Activated CD4-positive, alpha-beta T cell treated with anti-CD3 and anti-CD28 coated beads, Interleukin-2, amount 50 U/mL, for 16 hours (primary cell): Measurements from ENCODE around the gene CASP2.
A peak's percentile ranks its signal among the peaks of the same experiment; 100 is the strongest.
"Not testable (repeated sequence)": the region's sequence is repeated elsewhere in the genome, so short reads cannot be mapped to it uniquely, and the experiment has no call there.

Experiments used
- DNase-seq: peaks from one replicate; pipeline ENCODE4 v3.0.0-alpha.2; 2020

Gene CASP2

DNA sequence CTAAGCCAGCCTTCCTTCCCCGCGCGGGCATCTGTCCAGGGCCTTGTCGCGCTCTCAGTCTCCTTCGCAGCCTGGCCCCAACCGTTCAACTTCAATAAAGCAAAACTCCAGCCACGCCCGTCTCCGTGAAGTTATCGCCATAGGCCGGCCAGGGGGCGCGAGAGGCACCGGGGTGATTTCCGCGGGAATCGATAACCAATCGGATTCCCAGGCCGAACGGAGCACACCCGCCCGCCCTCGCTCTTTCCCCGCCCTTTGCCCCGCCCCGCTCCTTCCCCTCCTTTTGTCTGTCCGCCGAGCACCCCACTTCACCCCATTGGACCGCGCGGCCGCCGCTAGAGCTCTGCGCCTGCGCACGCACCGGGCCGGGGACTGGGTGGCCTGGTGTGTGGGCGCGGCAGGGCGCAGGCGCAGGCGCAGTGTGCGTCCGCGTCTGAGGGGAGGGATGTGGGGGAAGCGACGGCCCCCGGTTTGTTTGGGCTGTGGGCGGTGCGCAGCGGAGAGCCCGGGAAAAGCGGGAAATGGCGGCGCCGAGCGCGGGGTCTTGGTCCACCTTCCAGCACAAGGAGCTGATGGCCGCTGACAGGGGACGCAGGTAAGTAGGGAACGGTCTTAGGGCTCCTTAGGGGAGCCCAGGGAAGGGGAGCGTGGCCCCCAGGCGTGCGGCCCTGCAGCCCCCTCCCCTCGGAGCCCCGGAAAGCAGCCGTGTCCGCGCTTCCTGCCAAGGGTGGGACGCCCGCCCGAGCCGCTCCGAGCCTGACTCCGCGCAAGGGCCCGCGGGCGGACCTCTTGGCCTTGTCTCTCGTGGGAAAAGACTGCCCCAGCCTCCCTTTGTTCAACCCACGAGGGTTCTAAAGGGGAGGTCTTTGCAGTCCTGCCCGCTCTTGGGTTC is at the start of gene CASP2:
CASP2 (plus strand) TSS at position 417 of the 892 bp plus-strand sequence; CDS start at position 522, 105 bp downstream.
- peak; percentile 99 for DNase-seq

GRCh38 chr7:143239813-143240212 is 48.3 kb upstream of the CASP2 start:
- DNase-seq = no peak

- DNase-seq = peak; percentile 83
Measured at GRCh38 chr7:143240291-143241168, 47.6 kb upstream of the CASP2 start.

DNA sequence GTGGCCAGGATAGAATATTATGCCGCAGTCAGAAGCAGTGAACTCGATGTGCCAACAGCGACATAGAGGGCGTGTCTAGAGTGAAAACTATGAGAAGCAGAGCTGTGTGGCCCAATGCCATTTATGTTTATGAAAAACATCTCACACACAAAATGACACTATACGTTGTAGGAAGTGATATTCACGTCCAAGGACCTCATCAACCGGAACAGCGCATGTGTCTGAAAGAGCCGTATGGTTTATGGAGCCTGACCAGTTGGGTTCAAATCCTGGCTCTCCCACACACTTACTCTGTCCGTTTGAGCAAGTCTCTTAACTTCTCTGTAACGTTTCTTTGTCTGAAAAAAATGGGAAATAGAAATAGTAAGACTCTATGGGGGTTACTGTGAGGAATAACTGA is 45.8 kb upstream of the CASP2 start:
- DNase-seq = no peak

GRCh38 chr7:143243111-143243510 is 45.0 kb upstream of the CASP2 start:
- DNase-seq = no peak

DNA sequence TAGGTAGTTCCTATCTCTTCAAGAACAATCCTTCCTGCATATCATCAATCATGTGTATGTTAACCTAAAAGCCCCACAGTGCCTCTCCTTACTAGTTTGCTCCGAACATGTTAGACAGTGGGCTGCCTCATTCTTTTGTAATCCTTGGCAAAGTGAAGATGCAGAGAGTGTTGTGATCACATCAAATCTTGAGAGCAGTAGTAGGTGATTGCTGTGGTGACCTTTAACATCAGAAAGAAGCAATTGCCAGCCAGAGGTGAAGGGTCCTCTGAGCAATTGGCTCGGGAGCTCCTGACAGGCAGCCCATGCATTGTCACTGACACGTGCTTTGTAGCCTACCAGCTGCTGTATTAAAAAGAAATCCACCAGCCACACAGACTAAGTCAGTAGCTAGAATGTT is 44.5 kb upstream of the CASP2 start:
- no peak for DNase-seq

DNA sequence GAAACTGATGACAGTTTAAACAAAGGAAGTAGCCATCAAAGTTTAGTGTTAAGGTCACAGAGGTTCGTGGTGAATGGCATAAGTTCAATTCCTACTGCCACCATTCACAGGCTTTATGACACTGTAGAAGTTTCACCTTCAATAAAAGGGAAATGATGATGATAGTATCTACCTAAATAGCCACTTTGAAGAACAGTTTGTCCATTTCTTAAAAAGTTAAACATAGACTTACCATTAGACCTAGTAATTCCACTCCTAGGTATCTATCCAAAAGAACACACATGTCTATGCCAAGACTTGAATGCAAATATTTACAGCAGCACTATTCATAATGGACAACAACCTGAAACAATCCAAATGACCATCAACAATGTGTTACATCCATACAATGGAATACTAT is 43.8 kb upstream of the CASP2 start:
- DNase-seq = no peak

GRCh38 chr7:143245123-143245522 is 43.0 kb upstream of the CASP2 start:
- DNase-seq = peak; percentile 76

DNA sequence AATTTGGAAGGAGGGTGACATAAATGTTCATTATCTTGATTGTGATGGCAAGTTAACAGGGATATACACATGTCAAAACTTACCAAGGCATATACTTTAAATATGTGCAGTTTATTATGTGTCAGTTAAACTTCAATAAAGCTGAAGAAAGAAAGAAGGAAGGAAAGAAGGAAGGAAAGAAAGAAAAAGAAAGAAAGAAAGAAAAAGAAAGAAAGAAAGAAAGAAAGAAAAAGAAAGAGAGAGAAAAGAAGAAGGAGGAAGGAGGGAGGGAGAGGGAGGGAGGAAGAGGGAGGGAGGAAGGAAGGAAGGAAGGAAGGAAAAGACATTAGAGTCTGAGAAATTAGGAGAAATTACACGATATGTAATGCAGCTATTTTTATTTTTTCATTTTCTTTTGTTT is 40.8 kb upstream of the CASP2 start:
- no peak for DNase-seq

DNA sequence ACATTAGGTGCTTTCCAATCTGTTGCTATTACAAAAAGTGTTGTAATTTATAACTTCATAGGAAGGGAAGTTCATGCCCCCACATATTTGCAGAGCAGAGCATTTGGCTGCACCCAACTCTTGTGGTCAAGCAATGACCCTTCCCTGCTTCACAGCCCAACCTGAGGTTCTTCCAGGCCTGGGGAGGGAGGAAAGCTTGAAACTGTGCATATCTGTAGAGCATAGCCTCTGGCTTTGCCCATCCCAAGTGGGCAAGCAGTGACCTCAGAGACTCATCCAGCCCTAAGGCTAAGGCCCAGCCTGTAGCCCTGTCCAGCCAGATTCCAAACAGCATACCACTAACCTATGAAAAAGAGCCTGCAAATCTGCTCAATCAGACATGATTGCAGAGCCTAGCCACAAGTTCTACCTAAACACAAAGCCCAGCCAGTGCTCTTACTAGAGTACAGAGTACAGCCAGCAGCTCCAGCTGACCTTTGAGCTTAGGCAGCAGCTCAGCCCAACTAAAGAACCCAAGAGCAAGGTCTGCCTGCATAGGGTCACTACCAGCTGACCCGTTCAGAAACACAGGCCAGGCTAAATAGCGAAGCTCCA is 39.3 kb upstream of the CASP2 start:
- no peak for DNase-seq

DNA sequence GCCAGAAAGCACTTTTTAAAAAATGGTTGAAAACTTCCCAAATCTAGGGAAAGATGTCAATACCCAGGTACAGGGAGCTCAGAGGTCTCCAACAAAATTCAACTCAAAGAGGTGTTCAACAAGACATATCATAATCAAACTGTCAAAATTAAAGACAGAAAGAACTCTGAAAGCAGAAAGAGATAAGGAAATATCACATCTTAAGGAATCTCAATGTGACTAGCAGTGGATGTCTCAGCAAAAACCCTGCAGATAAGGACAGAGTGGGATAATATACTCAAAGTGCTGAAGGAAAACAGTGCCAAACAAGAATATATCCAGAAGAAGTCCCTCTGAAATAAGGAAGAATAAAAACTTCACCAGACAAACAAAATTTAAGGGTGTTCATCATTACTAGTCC is 38.0 kb upstream of the CASP2 start:
- no peak for DNase-seq

GRCh38 chr7:143250822-143251221 is 37.3 kb upstream of the CASP2 start:
- DNase-seq = no peak

DNA sequence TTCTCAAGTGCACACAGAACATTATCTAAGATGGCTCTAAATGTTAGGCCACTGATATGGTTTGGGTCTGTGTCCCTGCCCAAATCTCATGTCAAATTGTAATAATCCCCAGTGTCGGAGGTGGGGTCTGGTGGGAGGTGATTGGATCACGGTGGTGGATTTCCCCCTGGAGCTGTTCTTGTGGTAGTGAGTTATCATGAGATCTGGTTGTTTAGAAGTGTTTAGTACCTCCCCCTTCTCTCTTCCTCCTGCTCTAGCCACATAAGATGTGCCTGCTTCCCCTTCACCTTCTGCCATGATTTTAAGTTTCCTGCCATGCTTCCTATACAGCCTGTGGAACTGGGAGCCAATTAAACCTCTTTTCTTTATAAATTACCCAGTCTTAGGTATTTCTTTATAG is 36.1 kb upstream of the CASP2 start:
- no peak for DNase-seq

GRCh38 chr7:143255564-143255963 is 32.6 kb upstream of the CASP2 start:
- no peak for DNase-seq

- no peak for DNase-seq
Measured at GRCh38 chr7:143256325-143256724, 31.8 kb upstream of the CASP2 start.

DNA sequence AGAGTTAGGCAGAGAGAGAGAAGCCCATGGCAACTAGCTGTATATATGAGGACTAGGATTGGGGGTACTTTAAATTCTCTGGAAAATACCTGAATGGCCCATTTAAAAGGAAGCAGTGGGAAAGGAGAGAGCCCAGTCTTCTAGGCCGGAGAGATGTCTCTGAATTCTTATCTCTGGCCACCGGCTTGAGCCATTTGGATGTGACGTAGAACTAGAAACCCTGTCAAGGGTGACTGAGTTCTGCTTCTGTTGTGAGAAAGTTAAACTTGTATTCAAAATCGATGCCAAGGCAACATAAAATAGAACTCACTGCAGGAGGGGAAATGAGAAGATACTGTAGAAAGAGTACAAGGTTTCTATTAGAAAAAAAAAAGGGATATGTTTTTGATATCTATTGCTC is 31.2 kb upstream of the CASP2 start:
- DNase-seq = no peak

GRCh38 chr7:143257501-143257900 is 30.6 kb upstream of the CASP2 start:
- DNase-seq = no peak

DNA sequence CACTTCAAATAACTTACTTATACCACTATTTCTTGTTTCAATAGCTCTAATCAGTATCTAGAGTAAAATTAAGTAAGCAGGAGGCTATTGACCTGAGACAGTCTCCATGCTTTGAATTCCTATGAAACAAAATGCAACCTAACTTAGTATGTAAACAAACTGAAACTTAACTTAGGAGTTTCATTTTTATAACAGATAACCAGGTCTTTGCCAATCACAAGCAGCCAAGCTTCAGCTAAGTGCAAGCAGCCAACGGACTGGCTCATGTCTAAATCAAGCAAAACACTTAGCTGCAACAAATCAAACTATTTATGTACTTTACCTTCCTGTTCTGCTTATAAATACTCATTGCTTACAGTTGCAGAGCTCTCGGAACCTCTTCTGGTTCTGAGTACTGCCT is 29.3 kb upstream of the CASP2 start:
- DNase-seq = peak; percentile 68

- no peak for DNase-seq
Measured at GRCh38 chr7:143259765-143260164, 28.4 kb upstream of the CASP2 start.

- DNase-seq = no peak
Measured at GRCh38 chr7:143261901-143262300, 26.2 kb upstream of the CASP2 start.

DNA sequence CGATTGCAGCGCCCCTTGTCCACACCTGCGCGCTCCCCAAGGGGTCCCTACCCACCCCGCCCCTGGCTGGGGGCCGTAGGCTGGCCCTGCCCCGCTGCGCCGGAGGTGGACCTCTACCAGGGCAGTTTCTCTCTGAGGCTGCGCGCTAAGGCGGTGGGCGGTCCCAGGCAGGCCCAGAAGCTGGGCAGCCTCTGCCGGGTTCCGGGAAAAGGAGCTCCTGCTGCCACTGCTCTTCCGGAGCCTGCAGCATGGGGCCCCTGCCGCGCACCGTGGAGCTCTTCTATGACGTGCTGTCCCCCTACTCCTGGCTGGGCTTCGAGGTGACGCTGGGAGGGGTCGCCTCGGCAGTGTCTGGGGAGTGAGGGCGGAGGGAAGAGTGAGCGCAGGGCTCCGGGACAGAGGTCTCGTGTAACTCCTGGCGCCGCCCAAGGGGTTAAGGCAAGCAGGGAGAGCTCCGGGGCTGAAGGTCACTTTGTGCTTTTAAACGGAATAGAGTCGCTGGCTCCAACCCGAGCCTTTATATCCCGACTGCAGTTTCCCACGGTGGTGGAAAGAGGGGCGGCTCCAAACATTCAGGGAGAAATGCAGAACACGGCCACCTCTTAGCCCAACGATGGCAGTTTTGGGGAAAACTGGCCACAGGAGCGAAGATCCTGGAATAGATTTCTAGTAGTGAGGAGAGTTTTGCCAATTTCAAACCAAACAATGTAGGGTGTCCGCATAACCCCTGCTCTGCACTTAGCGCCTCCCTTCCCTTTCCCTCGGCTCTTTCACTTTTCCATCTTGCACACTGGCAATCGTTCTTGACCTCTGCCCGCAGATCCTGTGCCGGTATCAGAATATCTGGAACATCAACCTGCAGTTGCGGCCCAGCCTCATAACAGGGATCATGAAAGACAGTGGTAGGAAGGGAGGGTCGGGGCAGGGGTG is 24.6 kb upstream of the CASP2 start, which contains the start of gene GSTK1:
GSTK1 (plus strand) TSS at position 176 of the 930 bp plus-strand sequence; CDS start at position 249, 73 bp downstream.
- DNase-seq = peak; percentile 88

DNA sequence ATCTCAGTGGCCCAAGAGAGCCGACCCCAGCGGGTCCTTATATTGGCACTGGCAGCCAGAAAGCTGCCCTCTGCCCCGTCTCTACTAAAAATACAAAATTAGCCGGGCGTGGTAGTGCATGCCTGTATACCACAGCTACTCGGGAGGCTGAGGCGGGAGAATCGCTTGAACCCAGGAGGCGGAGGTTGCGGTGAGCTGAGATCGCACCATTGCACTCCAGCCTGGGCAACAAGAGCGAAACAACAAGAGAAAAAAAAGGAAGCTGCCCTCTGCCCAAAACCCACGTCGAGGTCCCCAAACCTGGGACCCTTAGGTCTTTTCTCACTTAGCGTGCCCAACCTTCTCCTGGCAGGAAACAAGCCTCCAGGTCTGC is 24.0 kb upstream of the CASP2 start:
- not testable (repeated sequence) for DNase-seq
